ENCODE results near the gene RAB8B.

Gene RAB8B

GRCh38 chr15:63277038-63277892 is 87.9 kb downstream of the RAB8B start, which contains the start of gene APH1B:
Gene APH1B, plus strand, starts transcription at chr15:63277605. Its CDS starts 19 bp downstream, at chr15:63277624.
- DNase-seq, result peak; percentile 41

GRCh38 chr15:63277893-63278456 is 88.6 kb downstream of the RAB8B start:
- no peak for DNase-seq

GRCh38 chr15:63283126-63283525 is 93.7 kb downstream of the RAB8B start:
- no peak for DNase-seq

- DNase-seq, result no peak
Measured at GRCh38 chr15:63284335-63284734, 94.9 kb downstream of the RAB8B start.

- DNase-seq, result no peak
Measured at GRCh38 chr15:63287109-63287508, 97.7 kb downstream of the RAB8B start.

GRCh38 chr15:63288342-63288741 is 98.9 kb downstream of the RAB8B start:
- no peak for DNase-seq

- DNase-seq, result no peak
Measured at GRCh38 chr15:63288778-63289378, 99.5 kb downstream of the RAB8B start.

GRCh38 chr15:63291507-63291906 is 102.1 kb downstream of the RAB8B start:
- no peak for DNase-seq

GRCh38 chr15:63292241-63292640 is 102.8 kb downstream of the RAB8B start:
- no peak for DNase-seq

GRCh38 chr15:63292771-63293170 is 103.4 kb downstream of the RAB8B start:
- DNase-seq, result no peak

- no peak for DNase-seq
Measured at GRCh38 chr15:63294359-63294758, 105.0 kb downstream of the RAB8B start.

- DNase-seq, result no peak
Measured at GRCh38 chr15:63295341-63295740, 105.9 kb downstream of the RAB8B start.

GRCh38 chr15:63296195-63296594 is 106.8 kb downstream of the RAB8B start:
- no peak for DNase-seq

- DNase-seq, result no peak
Measured at GRCh38 chr15:63299943-63300575, 110.7 kb downstream of the RAB8B start.

- DNase-seq, result no peak
Measured at GRCh38 chr15:63301088-63301487, 111.7 kb downstream of the RAB8B start.

GRCh38 chr15:63305260-63305659 is 115.9 kb downstream of the RAB8B start:
- DNase-seq, result no peak

GRCh38 chr15:63306492-63307073 is 117.2 kb downstream of the RAB8B start:
- no peak for DNase-seq

- DNase-seq, result no peak
Measured at GRCh38 chr15:63308491-63308890, 119.1 kb downstream of the RAB8B start.

- no peak for DNase-seq
Measured at GRCh38 chr15:63308947-63309346, 119.5 kb downstream of the RAB8B start.

GRCh38 chr15:63310646-63311045 is 121.2 kb downstream of the RAB8B start:
- no peak for DNase-seq

GRCh38 chr15:63312286-63312685 is 122.9 kb downstream of the RAB8B start:
- no peak for DNase-seq

GRCh38 chr15:63313825-63314224 is 124.4 kb downstream of the RAB8B start:
- no peak for DNase-seq

- DNase-seq, result no peak
Measured at GRCh38 chr15:63314409-63314808, 125.0 kb downstream of the RAB8B start.

All from NCI-H2029 (cell line).